Activated naive CD4-positive, alpha-beta T cell treated with anti-CD3 and anti-CD28 coated beads for 36 hours (primary cell): ENCODE results near the gene RELN. TPM values are rescaled to one million over a fixed set of nuclear protein-coding genes. Genes with fewer than 3 reads are reported as not detected.
"Not testable (repeated sequence)": the region's sequence is repeated elsewhere in the genome, so short reads cannot be mapped to it uniquely, and the experiment has no call there.

Experiments
- CTCF ChIA-PET: fragments of 350-600 bp; sonication (Branson Sonifier 250); formaldehyde crosslinking; loops from one replicate; lab custom pipeline; 2021; ENCODE audit warnings: antibody characterized with exemption; lab: Charles Lee
- DNase-seq: peaks from one replicate; pipeline ENCODE4 v3.0.0-alpha.2; 2020
- H3K27ac Mint-ChIP-seq: one replicate; pipeline ENCODE4 v1.8.0; 2021; ENCODE audit warnings: mild to moderate bottlenecking, mixed read lengths
- H3K27me3 Mint-ChIP-seq: one replicate; pipeline ENCODE4 v1.8.0; 2021; ENCODE audit warnings: low read depth, mixed read lengths
- H3K36me3 Mint-ChIP-seq: one replicate; pipeline ENCODE4 v1.8.0; 2021; ENCODE audit warnings: low read depth, mixed read lengths
- H3K4me1 Mint-ChIP-seq: one replicate; pipeline ENCODE4 v1.8.0; 2021; ENCODE audit warnings: low read depth, mixed read lengths
- H3K4me3 Mint-ChIP-seq: one replicate; pipeline ENCODE4 v1.8.0; 2021; ENCODE audit warnings: mild to moderate bottlenecking, moderate library complexity, mixed read lengths
- H3K9me3 Mint-ChIP-seq: one replicate; pipeline ENCODE4 v1.8.0; 2021; ENCODE audit warnings: mixed read lengths
- intact Hi-C: fragments of 100-400 bp; cut with micrococcal nuclease; formaldehyde crosslinking; loops from one replicate; pipeline ENCODE4 v1.15.1; 2023
- total RNA-seq, 2 experiments: library from RNA; stranded (reverse); gene quantifications; one replicate each; pipeline ENCODE4 v1.2.3, GENCODE V29; 2021

Gene RELN
- total RNA-seq, 2 experiments from 2014 or later, result not detected

DNA sequence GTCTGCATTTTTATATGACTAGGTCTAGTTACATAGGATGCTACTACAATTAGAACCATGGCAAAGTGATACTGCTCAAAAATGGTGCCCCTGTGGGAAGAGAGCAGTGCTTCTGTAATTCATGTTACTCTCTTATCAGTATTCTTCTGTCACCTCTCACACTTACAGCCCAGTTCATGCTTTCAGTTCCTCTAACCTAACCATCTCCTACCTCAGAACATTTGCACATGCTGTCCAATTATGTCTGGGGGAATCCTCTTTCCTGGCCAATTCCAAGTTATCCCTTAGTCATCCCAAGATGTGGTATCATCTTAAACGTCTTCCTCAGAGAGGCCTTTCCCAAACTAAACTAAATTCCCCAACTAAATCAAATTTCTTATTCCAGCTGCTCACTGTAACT lies 190.2 kb downstream of the RELN start:
- intact Hi-C loops, result no loop called here
- peaks cover 2% of the 10 kb centered on the region for H3K27me3 Mint-ChIP-seq
- no peak overlapping the region for H3K4me3 Mint-ChIP-seq
- no peaks in the 10 kb centered on the region for H3K9me3 Mint-ChIP-seq
- no peaks in the 10 kb centered on the region for H3K4me1 Mint-ChIP-seq
- H3K27ac Mint-ChIP-seq, result no peak overlapping the region
- H3K36me3 Mint-ChIP-seq, result no peaks in the 10 kb centered on the region
- CTCF ChIA-PET, result no interaction called here
- no peak for DNase-seq

DNA sequence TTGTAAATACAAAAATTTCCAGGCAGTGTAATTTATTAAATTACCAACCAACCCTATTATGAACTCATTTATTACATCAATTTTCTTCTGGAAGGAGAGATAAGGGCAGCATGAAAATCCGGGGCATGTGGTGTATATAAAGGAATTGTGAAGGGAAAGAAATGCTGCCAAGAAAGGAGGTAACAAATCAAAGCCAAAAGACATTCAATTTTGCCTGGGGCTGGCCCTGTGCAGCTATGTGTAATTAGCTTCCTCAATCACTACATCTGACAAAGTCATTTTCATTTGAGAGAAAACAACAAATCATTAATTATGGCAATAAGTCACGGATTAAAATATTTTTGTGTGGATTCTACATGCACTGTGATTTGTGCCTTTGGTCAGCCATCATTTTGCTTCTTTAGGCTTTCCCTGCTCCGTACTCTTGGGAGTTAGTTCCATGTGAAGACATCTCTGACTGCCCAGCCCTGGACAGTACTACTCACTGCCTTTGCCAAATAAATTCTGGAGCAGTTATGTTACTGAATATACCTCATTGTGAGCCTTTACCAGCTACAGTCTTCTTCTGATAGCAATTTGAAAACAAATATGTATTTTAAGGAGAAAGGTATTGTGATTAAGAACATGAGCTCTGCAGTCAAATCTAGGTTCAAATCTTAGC lies 191.7 kb downstream of the RELN start:
- Mint-ChIP-seq H3K27me3 (peaks cover 2% of the 10 kb centered on the region), H3K4me3 (no peak overlapping the region), H3K4me1 (no peaks in the 10 kb centered on the region), H3K36me3 (no peaks in the 10 kb centered on the region), H3K9me3 (no peaks in the 10 kb centered on the region), H3K27ac (no peak overlapping the region)
- DNase-seq, result no peak
- intact Hi-C loops, result no loop called here
- CTCF ChIA-PET, result no interaction called here

DNA sequence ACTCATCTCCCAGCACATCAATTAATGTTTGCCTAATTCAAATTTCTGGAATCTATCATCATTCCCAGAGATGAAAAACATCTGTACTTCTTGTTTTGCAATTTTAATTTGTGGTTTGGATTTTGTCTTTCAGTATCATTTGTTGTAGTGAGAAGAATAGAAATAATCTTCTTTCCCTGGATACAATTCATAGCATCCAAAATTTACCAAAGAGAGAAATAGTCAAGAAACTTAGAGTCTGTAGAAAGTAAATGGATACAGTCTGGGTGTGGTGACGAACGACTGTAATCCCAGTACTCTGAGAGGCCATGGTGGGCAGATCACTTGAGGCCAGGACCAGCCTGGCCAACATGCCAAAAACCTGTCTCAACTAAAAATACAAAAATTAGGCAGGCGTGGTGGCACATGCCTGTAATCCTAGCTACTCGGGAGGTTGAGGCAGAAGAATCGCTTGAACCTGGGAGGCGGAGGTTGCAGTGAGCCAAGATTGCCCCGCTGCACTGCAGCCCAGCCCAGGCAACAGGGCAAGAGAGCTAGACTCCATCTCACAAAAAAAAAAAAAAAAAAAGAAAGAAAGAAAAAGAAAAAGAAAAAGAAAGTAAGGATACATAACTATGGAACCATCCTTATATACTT lies 193.0 kb downstream of the RELN start:
- intact Hi-C loops, result no loop called here
- DNase-seq, result no peak
- Mint-ChIP-seq H3K4me3 (no peak overlapping the region), H3K27ac (no peak overlapping the region), H3K9me3 (no peaks in the 10 kb centered on the region), H3K36me3 (no peaks in the 10 kb centered on the region), H3K4me1 (no peaks in the 10 kb centered on the region), H3K27me3 (peaks cover 2% of the 10 kb centered on the region)
- CTCF ChIA-PET, result no interaction called here

DNA sequence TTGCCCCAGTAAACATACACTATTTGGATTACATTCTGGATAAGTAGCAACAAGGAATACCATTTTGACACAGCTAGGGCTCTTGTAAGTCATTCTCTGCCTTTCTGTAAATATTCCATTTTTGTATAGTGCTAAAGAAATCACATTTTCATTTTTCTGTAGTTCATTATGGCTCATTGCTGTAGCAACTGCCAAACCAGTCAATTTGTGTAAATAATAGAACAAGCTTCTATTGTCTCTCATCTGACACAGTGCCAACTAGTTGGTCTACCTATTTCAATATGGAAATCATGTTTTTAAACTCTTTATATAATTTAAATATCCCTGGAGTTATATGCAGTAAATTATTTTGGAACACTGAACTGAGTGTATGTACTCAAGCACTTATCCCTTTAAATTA lies 193.7 kb downstream of the RELN start:
- Mint-ChIP-seq H3K4me3 (no peak overlapping the region), H3K4me1 (no peaks in the 10 kb centered on the region), H3K36me3 (no peaks in the 10 kb centered on the region), H3K27ac (no peak overlapping the region), H3K9me3 (no peaks in the 10 kb centered on the region), H3K27me3 (peaks cover 2% of the 10 kb centered on the region)
- intact Hi-C loops, result no loop called here
- DNase-seq, result no peak
- CTCF ChIA-PET, result no interaction called here

DNA sequence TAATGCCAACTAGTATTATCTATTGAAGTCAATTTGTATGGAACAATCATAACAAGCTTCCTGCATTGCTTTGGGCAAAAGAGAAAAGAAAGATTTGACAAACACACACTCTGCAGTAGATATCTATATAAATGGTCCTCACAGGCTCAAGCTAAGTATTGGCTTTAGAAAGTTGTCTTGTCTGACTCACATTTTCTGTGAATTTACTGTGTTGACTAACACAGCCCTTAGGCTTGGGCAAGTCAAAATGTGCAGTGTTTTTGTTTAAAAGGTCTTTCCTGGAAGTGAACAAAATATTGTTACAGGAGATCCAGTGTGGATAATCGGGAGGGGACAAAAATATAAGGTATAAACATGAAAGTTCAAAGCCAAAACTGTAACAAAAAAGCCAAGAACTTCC lies 194.4 kb downstream of the RELN start:
- Mint-ChIP-seq H3K27me3 (peaks cover 2% of the 10 kb centered on the region), H3K36me3 (no peaks in the 10 kb centered on the region), H3K27ac (no peak overlapping the region), H3K4me3 (no peak overlapping the region), H3K9me3 (no peaks in the 10 kb centered on the region), H3K4me1 (no peaks in the 10 kb centered on the region)
- intact Hi-C loops, result no loop called here
- no peak for DNase-seq
- CTCF ChIA-PET, result no interaction called here

DNA sequence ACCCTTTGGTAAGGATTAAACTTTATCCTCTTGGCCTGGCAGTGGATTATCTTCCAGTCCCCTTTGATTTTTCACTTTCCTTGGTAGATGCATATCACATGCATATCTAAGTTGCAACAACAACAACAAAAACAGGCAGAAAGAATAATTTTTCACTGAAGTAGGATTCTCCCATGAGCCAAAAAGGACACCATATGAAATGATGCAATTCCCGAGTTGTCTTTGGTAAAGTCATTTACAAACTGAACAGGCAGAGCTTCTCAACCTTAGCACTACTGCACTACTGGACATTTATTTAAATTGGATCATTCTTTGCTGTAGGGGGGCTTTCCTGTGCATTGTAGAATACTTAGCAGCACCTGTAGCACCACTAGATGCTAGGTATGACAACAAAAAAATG lies 195.0 kb downstream of the RELN start:
- DNase-seq, result no peak
- H3K27me3 Mint-ChIP-seq, result peaks cover 2% of the 10 kb centered on the region
- no peak overlapping the region for H3K27ac Mint-ChIP-seq
- intact Hi-C loops, result no loop called here
- no peaks in the 10 kb centered on the region for H3K4me1 Mint-ChIP-seq
- H3K9me3 Mint-ChIP-seq, result no peaks in the 10 kb centered on the region
- H3K4me3 Mint-ChIP-seq, result no peak overlapping the region
- CTCF ChIA-PET, result no interaction called here
- H3K36me3 Mint-ChIP-seq, result no peaks in the 10 kb centered on the region

DNA sequence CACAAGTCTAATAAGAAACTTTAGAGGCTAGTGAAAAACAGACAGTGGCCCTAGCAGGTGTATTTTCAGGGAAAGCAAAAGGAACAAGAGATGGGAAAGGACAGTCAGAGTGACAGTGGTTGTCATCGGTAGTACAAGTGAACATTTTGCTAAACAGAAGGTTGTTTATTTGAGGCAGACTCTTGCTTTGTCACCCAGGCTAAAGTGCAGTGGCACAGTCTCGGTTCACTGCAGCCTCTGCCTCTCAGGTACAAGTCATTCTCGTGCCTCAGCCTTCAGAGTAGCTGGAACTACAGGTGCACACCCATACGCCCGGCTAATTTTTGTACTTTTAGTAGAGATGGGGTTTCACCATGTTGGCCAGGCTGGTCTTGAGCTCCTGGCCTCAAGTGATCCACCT lies 195.8 kb downstream of the RELN start:
- Mint-ChIP-seq H3K4me1 (no peaks in the 10 kb centered on the region), H3K4me3 (no peak overlapping the region), H3K9me3 (no peaks in the 10 kb centered on the region), H3K27me3 (peaks cover 2% of the 10 kb centered on the region), H3K36me3 (no peaks in the 10 kb centered on the region), H3K27ac (no peak overlapping the region)
- no peak for DNase-seq
- CTCF ChIA-PET, result no interaction called here
- intact Hi-C loops, result no loop called here

DNA sequence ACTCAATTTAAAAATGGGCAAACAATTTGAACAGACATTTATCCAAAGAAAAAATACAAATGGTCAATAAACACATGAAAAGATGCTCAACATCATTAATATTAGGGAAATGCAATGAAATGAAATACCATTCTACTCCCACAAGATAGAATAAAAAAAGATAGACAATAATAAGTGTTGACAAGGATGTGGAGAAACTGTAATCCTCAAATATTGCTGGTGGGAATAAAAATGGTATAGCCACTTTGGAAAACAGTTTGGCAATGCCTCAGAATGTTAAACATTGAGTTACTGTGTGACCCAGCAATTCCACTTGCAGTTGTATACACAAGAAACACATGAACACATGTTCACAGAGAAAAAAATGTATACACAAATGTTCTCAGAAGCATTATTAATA lies 197.6 kb downstream of the RELN start:
- Mint-ChIP-seq H3K36me3 (no peaks in the 10 kb centered on the region), H3K4me3 (no peak overlapping the region), H3K27me3 (peaks cover 7% of the 10 kb centered on the region), H3K4me1 (no peaks in the 10 kb centered on the region), H3K9me3 (peaks cover 2% of the 10 kb centered on the region), H3K27ac (no peak overlapping the region)
- no peak for DNase-seq
- intact Hi-C loops, result no loop called here
- CTCF ChIA-PET, result no interaction called here

DNA sequence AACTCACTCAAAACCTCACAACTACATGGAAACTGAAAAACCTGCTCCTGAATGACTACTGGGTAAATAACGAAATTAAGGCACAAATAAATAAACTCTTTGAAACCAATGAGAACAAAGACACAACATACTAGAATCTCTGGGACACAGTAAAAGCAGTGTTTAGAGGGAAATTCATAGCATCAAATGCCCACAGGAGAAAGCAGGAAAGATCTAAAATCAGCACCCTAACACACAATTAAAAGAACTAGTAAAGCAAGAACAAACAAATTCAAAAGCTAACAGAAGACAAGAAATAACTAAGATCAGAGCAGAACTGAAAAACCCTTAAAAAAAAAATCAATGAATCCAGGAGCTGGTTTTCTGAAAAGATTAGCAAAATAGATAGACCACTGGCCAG lies 202.4 kb downstream of the RELN start:
- intact Hi-C loops, H3K4me1 Mint-ChIP-seq, H3K36me3 Mint-ChIP-seq, H3K9me3 Mint-ChIP-seq, H3K4me3 Mint-ChIP-seq, DNase-seq, H3K27ac Mint-ChIP-seq, CTCF ChIA-PET: not testable (repeated sequence)
- peaks cover 11% of the 10 kb centered on the region for H3K27me3 Mint-ChIP-seq

DNA sequence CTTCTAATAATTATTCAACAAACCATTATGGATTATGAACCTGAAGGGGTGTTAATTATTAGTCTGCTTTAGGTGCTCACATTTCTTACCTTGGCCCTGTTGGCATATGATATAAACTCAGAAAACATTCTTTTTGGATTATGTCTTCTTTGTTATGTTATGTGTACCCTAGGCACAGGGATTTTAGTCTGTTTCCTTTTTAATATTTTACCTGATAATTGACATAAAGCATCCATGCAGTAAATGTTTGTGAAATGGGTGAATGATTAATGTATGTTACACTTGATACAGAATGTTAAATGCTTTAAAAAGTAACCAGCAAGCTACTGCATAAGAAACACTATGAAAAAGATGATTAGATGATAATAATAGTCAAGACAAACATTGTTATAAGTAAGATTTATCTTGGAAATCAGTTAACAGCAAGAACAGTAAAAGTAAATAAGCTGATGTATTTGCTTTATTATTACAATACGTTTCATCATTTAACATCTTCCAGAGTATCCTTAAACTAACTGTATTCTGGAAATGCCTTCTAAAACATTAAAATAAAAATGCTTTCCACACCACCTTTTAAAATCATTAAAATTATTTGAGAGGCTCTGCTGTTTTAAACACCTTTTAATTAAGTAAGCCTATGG lies 204.7 kb downstream of the RELN start:
- Mint-ChIP-seq H3K4me3 (no peak overlapping the region), H3K27me3 (peaks cover 16% of the 10 kb centered on the region), H3K9me3 (peaks cover 5% of the 10 kb centered on the region), H3K36me3 (no peaks in the 10 kb centered on the region), H3K4me1 (no peaks in the 10 kb centered on the region), H3K27ac (no peak overlapping the region)
- intact Hi-C loops, result no loop called here
- DNase-seq, result no peak
- CTCF ChIA-PET, result no interaction called here

DNA sequence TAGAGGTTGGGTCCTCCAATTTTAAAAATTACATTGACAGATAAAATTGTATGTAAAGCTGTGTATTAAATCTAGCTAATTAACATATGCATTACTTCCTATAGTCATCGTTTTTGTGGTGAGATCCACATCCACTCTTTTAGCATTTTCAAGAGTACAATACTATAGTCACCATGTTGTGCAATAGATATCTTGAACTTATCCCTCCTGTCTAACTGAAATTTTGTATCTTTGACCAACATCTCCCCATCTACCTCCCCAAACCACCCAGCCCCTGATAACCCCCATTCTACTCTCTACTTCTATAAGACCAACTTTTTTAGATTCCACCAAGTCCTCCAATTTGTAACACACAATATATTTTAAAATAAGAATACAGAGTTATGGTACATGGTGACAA lies 208.0 kb downstream of the RELN start:
- DNase-seq, result no peak
- Mint-ChIP-seq H3K27ac (no peak overlapping the region), H3K4me3 (no peak overlapping the region), H3K27me3 (peaks cover 7% of the 10 kb centered on the region), H3K9me3 (no peaks in the 10 kb centered on the region), H3K36me3 (no peaks in the 10 kb centered on the region), H3K4me1 (no peaks in the 10 kb centered on the region)
- intact Hi-C loops, result no loop called here
- CTCF ChIA-PET, result no interaction called here

DNA sequence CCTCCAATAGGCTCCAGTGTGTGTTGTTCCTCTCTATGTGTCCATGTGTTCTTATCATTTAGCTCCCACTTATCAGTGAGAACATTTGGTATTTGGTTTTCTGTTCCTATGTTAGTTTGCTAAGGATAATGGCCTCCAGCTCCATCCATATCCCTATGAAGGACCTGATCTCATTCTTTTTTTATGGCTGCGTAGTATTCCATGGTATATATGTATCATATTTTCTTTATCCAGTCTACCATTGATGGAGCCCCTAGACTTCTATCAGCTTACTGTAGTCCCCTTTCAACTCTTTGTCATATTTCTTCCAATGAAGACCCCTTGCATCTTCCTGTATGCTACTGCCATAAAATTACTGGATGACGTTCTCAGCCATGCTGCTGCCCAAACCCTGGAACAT lies 208.9 kb downstream of the RELN start:
- intact Hi-C loops, result not testable (repeated sequence)

DNA sequence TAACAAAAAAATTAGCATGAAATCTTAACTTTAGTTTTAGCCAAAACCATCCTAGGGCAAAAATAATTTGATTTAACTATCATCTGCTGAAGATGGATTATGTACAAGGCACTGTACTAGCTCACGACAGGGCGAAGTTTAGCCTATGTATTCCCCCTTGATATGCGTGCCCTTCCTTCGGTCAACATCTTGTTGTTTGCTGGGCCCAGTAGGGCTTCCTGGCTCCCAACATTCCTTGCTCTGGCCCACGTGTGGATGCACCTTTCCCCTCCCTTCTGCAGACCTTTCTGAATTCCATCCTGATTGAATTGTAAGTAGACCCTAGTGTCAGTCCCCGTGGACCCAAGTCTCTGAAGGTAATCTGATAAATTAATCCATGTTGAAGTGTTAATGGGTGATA lies 212.0 kb downstream of the RELN start:
- intact Hi-C loops, result no loop called here
- CTCF ChIA-PET, result no interaction called here

More for the DNA sequence above, 208.9 kb downstream of the RELN start:
- H3K4me3 Mint-ChIP-seq, H3K9me3 Mint-ChIP-seq, H3K27ac Mint-ChIP-seq, H3K27me3 Mint-ChIP-seq, CTCF ChIA-PET, H3K4me1 Mint-ChIP-seq, DNase-seq, H3K36me3 Mint-ChIP-seq: not testable (repeated sequence)

More for the DNA sequence above, 212.0 kb downstream of the RELN start:
- no peaks in the 10 kb centered on the region for H3K4me1 Mint-ChIP-seq
- H3K4me3 Mint-ChIP-seq, result no peak overlapping the region
- H3K27me3 Mint-ChIP-seq, result peaks cover 8% of the 10 kb centered on the region
- no peak for DNase-seq
- H3K36me3 Mint-ChIP-seq, result no peaks in the 10 kb centered on the region
- H3K27ac Mint-ChIP-seq, result no peak overlapping the region
- no peaks in the 10 kb centered on the region for H3K9me3 Mint-ChIP-seq
